ENCODE measurements around the gene GPR132.

DNA sequence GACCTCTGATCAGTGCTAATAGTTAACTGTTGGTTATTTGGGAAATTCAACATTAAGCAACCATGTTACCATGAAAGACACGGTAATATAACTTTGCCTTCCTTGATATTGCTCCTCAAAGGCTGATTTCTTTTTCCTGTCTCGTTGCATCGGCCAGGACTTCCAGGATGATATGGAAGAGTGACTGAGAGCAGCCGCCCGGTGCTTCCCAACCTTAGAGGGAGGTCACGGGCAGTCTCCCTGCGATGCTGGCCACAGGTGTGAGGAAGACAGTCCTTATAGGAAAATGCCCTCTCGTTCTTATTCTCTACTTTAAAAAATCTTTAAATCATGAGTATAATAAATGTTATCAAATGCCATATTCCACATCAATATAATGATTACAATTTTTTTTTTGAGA is 33.1 kb upstream of the GPR132 start:
- TF ChIP-seq, protein P1, sequence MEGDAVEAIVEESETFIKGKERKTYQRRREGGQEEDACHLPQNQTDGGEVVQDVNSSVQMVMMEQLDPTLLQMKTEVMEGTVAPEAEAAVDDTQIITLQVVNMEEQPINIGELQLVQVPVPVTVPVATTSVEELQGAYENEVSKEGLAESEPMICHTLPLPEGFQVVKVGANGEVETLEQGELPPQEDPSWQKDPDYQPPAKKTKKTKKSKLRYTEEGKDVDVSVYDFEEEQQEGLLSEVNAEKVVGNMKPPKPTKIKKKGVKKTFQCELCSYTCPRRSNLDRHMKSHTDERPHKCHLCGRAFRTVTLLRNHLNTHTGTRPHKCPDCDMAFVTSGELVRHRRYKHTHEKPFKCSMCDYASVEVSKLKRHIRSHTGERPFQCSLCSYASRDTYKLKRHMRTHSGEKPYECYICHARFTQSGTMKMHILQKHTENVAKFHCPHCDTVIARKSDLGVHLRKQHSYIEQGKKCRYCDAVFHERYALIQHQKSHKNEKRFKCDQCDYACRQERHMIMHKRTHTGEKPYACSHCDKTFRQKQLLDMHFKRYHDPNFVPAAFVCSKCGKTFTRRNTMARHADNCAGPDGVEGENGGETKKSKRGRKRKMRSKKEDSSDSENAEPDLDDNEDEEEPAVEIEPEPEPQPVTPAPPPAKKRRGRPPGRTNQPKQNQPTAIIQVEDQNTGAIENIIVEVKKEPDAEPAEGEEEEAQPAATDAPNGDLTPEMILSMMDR (IDR thresholded peaks at IDR 0.05; ENCODE audit: insufficient read depth, low read depth, low read length): no peak
- TF ChIP-seq EZH2 (IDR thresholded peaks at IDR 0.05; ENCODE audit: insufficient read depth, low read length): no peak
